Body of pancreas (tissue), 4 donors: Measurements from ENCODE around the gene THSD8.

Source experiments
- CTCF ChIP-seq, 7 experiments: fragments of 450-650 bp in 4 of 7; fragments of 200-600 bp in 3 of 7; sonication (generic) in 3 of 7; IDR thresholded peaks; one replicate each; pipeline ENCODE4 v1.5.1; 2016 to 2019; ENCODE audit warnings: antibody characterized with exemption in 7 of 7
- POLR2A ChIP-seq, 3 donors: fragments of 450-650 bp; IDR thresholded peaks; one replicate each; pipeline ENCODE4 v1.6.1; 2016; ENCODE audit warnings: antibody characterized with exemption in 3 of 3, mild to moderate bottlenecking in 2 of 3

- TF ChIP-seq CTCF (IDR thresholded peaks at IDR 0.05) (no peak), POLR2A (IDR thresholded peaks at IDR 0.05) (no peak)
Measured at GRCh38 chr19:12784871-12785430, 16.9 kb upstream of the THSD8 start.
